Effector memory CD4-positive, alpha-beta T cell (primary cell): ENCODE data around the gene FLRT1.

Experiments used
- DNase-seq, 3 donors: peaks; one replicate each; pipeline ENCODE4 v3.0.0-alpha.2; 2020
- H3K27ac ChIP-seq: 2 replicates; pipeline ENCODE4 v1.7.0; 2013; ENCODE audit warnings: mild to moderate bottlenecking, low read length, moderate library complexity; ENCODE audit not compliant: insufficient read depth, poor library complexity, severe bottlenecking
- H3K27me3 ChIP-seq: replicated peaks from 2 replicates; pipeline ENCODE4 v1.7.0; 2013; ENCODE audit warnings: mild to moderate bottlenecking, low read length; ENCODE audit not compliant: insufficient read depth, control insufficient read depth, poor library complexity, severe bottlenecking
- H3K36me3 ChIP-seq: 2 replicates; pipeline ENCODE4 v1.7.0; 2013; ENCODE audit warnings: mild to moderate bottlenecking, low read length, moderate library complexity; ENCODE audit not compliant: control insufficient read depth, insufficient read depth
- H3K4me1 ChIP-seq: 2 replicates; pipeline ENCODE4 v1.7.0; 2013; ENCODE audit warnings: low read length, mild to moderate bottlenecking; ENCODE audit not compliant: control insufficient read depth, insufficient read depth, poor library complexity, severe bottlenecking
- H3K4me3 ChIP-seq: 2 replicates; pipeline ENCODE4 v1.7.0; 2013; ENCODE audit warnings: low read length, low read depth, mild to moderate bottlenecking; ENCODE audit not compliant: insufficient read depth, poor library complexity, severe bottlenecking
- H3K9me3 ChIP-seq: 2 replicates; pipeline ENCODE4 v1.7.0; 2013; ENCODE audit warnings: mild to moderate bottlenecking, low read length, moderate library complexity; ENCODE audit not compliant: control insufficient read depth

The FLRT1 gene

GRCh38 chr11:64064374-64065140 lies 28.8 kb downstream of the FLRT1 start:
- H3K4me1 ChIP-seq = peaks cover 6% of the 10 kb centered on the region
- H3K27ac ChIP-seq = no peak overlapping the region
- no peaks in the 10 kb centered on the region for H3K9me3 ChIP-seq
- DNase-seq = no peak
- H3K4me3 ChIP-seq = no peak overlapping the region
- H3K27me3 ChIP-seq = peaks cover 4% of the 10 kb centered on the region
- H3K36me3 ChIP-seq = no peaks in the 10 kb centered on the region

- Histone ChIP-seq H3K27ac (no peak overlapping the region), H3K4me1 (peaks cover 6% of the 10 kb centered on the region), H3K9me3 (no peaks in the 10 kb centered on the region), H3K4me3 (no peak overlapping the region), H3K27me3 (peaks cover under 1% of the 10 kb centered on the region), H3K36me3 (no peaks in the 10 kb centered on the region)
- DNase-seq = no peak
Measured at GRCh38 chr11:64065141-64065465, 29.4 kb downstream of the FLRT1 start.

- Histone ChIP-seq H3K27ac (no peak overlapping the region), H3K4me3 (no peak overlapping the region), H3K9me3 (no peaks in the 10 kb centered on the region), H3K27me3 (no peaks in the 10 kb centered on the region), H3K4me1 (peaks cover 6% of the 10 kb centered on the region), H3K36me3 (no peaks in the 10 kb centered on the region)
- no peak for DNase-seq
Measured at GRCh38 chr11:64065712-64066111, 30.0 kb downstream of the FLRT1 start.

- Histone ChIP-seq H3K4me1 (no peaks in the 10 kb centered on the region), H3K4me3 (no peak overlapping the region), H3K36me3 (no peaks in the 10 kb centered on the region), H3K9me3 (no peaks in the 10 kb centered on the region), H3K27ac (no peak overlapping the region), H3K27me3 (no peaks in the 10 kb centered on the region)
- no peak for DNase-seq
Measured at GRCh38 chr11:64067230-64067993, 31.7 kb downstream of the FLRT1 start.

GRCh38 chr11:64068705-64069400 lies 33.1 kb downstream of the FLRT1 start:
- Histone ChIP-seq H3K9me3 (no peaks in the 10 kb centered on the region), H3K27me3 (no peaks in the 10 kb centered on the region), H3K4me3 (no peak overlapping the region), H3K36me3 (no peaks in the 10 kb centered on the region), H3K4me1 (peaks cover 2% of the 10 kb centered on the region), H3K27ac (no peak overlapping the region)
- DNase-seq = no peak

- H3K4me3 ChIP-seq = no peak overlapping the region
- no peaks in the 10 kb centered on the region for H3K27me3 ChIP-seq
- H3K4me1 ChIP-seq = peaks cover 9% of the 10 kb centered on the region
- no peak overlapping the region for H3K27ac ChIP-seq
- no peaks in the 10 kb centered on the region for H3K9me3 ChIP-seq
- H3K36me3 ChIP-seq = no peaks in the 10 kb centered on the region
- no peak for DNase-seq
Measured at GRCh38 chr11:64069401-64070313, 33.9 kb downstream of the FLRT1 start.

GRCh38 chr11:64070314-64070681 lies 34.6 kb downstream of the FLRT1 start:
- no peak overlapping the region for H3K27ac ChIP-seq
- no peaks in the 10 kb centered on the region for H3K36me3 ChIP-seq
- H3K4me1 ChIP-seq = peaks cover 9% of the 10 kb centered on the region
- H3K27me3 ChIP-seq = no peaks in the 10 kb centered on the region
- DNase-seq = no peak
- no peaks in the 10 kb centered on the region for H3K9me3 ChIP-seq
- H3K4me3 ChIP-seq = no peak overlapping the region

- Histone ChIP-seq H3K27me3 (no peaks in the 10 kb centered on the region), H3K4me1 (peaks cover 9% of the 10 kb centered on the region), H3K27ac (no peak overlapping the region), H3K9me3 (no peaks in the 10 kb centered on the region), H3K36me3 (no peaks in the 10 kb centered on the region), H3K4me3 (no peak overlapping the region)
- no peak for DNase-seq
Measured at GRCh38 chr11:64071849-64072248, 36.1 kb downstream of the FLRT1 start.

GRCh38 chr11:64072403-64072802 lies 36.7 kb downstream of the FLRT1 start:
- H3K4me1 ChIP-seq = peaks cover 9% of the 10 kb centered on the region
- H3K36me3 ChIP-seq = no peaks in the 10 kb centered on the region
- no peaks in the 10 kb centered on the region for H3K9me3 ChIP-seq
- no peaks in the 10 kb centered on the region for H3K27me3 ChIP-seq
- no peak for DNase-seq
- H3K27ac ChIP-seq = no peak overlapping the region
- no peak overlapping the region for H3K4me3 ChIP-seq
